Upper lobe of left lung (tissue), 4 donors: Measurements from ENCODE around the gene VANGL2.

Source experiments
- POLR2A ChIP-seq, 4 donors: fragments of 450-650 bp; IDR thresholded peaks; one replicate each; pipeline ENCODE4 v1.5.1; 2016 to 2017; ENCODE audit warnings: antibody characterized with exemption in 4 of 4, mild to moderate bottlenecking in 2 of 4
- TF ChIP-seq, protein P1 (sequence below), 6 experiments: fragments of 450-650 bp in 4 of 6; fragments of 200-600 bp in 2 of 6; sonication (generic) in 2 of 6; IDR thresholded peaks; one replicate each; pipeline ENCODE4 v1.5.1; 2016 to 2019; ENCODE audit warnings: antibody characterized with exemption in 6 of 6

- TF ChIP-seq, protein P1, sequence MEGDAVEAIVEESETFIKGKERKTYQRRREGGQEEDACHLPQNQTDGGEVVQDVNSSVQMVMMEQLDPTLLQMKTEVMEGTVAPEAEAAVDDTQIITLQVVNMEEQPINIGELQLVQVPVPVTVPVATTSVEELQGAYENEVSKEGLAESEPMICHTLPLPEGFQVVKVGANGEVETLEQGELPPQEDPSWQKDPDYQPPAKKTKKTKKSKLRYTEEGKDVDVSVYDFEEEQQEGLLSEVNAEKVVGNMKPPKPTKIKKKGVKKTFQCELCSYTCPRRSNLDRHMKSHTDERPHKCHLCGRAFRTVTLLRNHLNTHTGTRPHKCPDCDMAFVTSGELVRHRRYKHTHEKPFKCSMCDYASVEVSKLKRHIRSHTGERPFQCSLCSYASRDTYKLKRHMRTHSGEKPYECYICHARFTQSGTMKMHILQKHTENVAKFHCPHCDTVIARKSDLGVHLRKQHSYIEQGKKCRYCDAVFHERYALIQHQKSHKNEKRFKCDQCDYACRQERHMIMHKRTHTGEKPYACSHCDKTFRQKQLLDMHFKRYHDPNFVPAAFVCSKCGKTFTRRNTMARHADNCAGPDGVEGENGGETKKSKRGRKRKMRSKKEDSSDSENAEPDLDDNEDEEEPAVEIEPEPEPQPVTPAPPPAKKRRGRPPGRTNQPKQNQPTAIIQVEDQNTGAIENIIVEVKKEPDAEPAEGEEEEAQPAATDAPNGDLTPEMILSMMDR (IDR thresholded peaks at IDR 0.05): no peak
- no peak for TF ChIP-seq POLR2A (IDR thresholded peaks at IDR 0.05)
Observed at GRCh38 chr1:160419838-160420169, 19.4 kb downstream of the VANGL2 start.
